HT1080 (cell line): ENCODE results near the gene EPB41L1. TPM values are rescaled to one million over a fixed set of nuclear protein-coding genes. Genes with fewer than 3 reads are reported as not detected.

Source experiments
- DNase-seq: peaks from one replicate; pipeline ENCODE4 v3.0.0-alpha.2; 2015; ENCODE audit warnings: low read depth
- total RNA-seq: library from RNA; depleted of rRNA; stranded (reverse); fragments of >200 nt; shearing (Covaris generic); gene quantifications from 2 replicates; pipeline ENCODE4 v1.2.3, GENCODE V29; 2014

EPB41L1 gene
- total RNA-seq, 1 experiment from 2014 or later = 31.3 TPM

- DNase-seq = no peak
These were observed 100.9 kb downstream of the EPB41L1 start for GRCh38 chr20:36255445-36255844.

- DNase-seq = no peak
These were observed 104.9 kb downstream of the EPB41L1 start for GRCh38 chr20:36259177-36260061.

GRCh38 chr20:36260316-36260715, 105.8 kb downstream of the EPB41L1 start:
- DNase-seq = no peak

- peak; percentile 14 for DNase-seq
These were observed 107.0 kb downstream of the EPB41L1 start for GRCh38 chr20:36261389-36262105.

- DNase-seq = no peak
These were observed 107.9 kb downstream of the EPB41L1 start for GRCh38 chr20:36262440-36262839.

GRCh38 chr20:36264426-36265246, 110.1 kb downstream of the EPB41L1 start:
- no peak for DNase-seq

- DNase-seq = no peak
These were observed 111.6 kb downstream of the EPB41L1 start for GRCh38 chr20:36266189-36266588.

GRCh38 chr20:36267605-36268381, 113.3 kb downstream of the EPB41L1 start:
- DNase-seq = no peak

GRCh38 chr20:36268440-36269342, 114.2 kb downstream of the EPB41L1 start:
- no peak for DNase-seq

GRCh38 chr20:36269507-36269906, 115.0 kb downstream of the EPB41L1 start:
- DNase-seq = no peak

- peak; percentile 22 for DNase-seq
These were observed 116.5 kb downstream of the EPB41L1 start for GRCh38 chr20:36270744-36271638.

GRCh38 chr20:36271639-36272546, 117.4 kb downstream of the EPB41L1 start:
- DNase-seq = no peak

- DNase-seq = no peak
These were observed 118.1 kb downstream of the EPB41L1 start for GRCh38 chr20:36272547-36273220.

GRCh38 chr20:36273414-36274180, 119.1 kb downstream of the EPB41L1 start:
- DNase-seq = peak; percentile 44

- DNase-seq = no peak
These were observed 119.8 kb downstream of the EPB41L1 start for GRCh38 chr20:36274181-36274841.

- DNase-seq = no peak
These were observed 120.5 kb downstream of the EPB41L1 start for GRCh38 chr20:36275011-36275410.
